Measurements from ENCODE around the gene UNC13C.

GRCh38 chr15:53979051-53979788 is 979 bp downstream of the UNC13C start:
- TF ChIP-seq TAF1 (IDR thresholded peaks at IDR 0.05; ENCODE audit: borderline replicate concordance, low read depth, low read length) (no peak), POLR2A (IDR thresholded peaks at IDR 0.05; ENCODE audit: low read depth, low read length) (no peak)

All from GM12892 (cell line).